H9 (cell line): Measurements from ENCODE around the gene HPDL. TPM values are rescaled to one million over a fixed set of nuclear protein-coding genes. Genes with fewer than 3 reads are reported as not detected.

Source experiments
- DNase-seq: peaks from one replicate; pipeline ENCODE4 v3.0.0-alpha.2; 2017
- H2AFZ ChIP-seq: one replicate; pipeline ENCODE4 v1.6.1; 2013; ENCODE audit warnings: mild to moderate bottlenecking, low read length, control low read depth, moderate library complexity
- H2AK5ac ChIP-seq: 2 replicates; pipeline ENCODE4 v1.6.1; 2013; ENCODE audit warnings: low read length, control low read depth, mixed read lengths; ENCODE audit not compliant: insufficient read length
- H2BK120ac ChIP-seq: one replicate; pipeline ENCODE4 v1.6.1; 2013; ENCODE audit warnings: low read depth, mild to moderate bottlenecking, low read length, control low read depth, inconsistent platforms; ENCODE audit not compliant: poor library complexity, severe bottlenecking
- H2BK12ac ChIP-seq: 2 replicates; pipeline ENCODE4 v1.6.1; 2013; ENCODE audit warnings: low read length, control low read depth, mixed read lengths, low read depth; ENCODE audit not compliant: insufficient read length
- H2BK15ac ChIP-seq: 2 replicates; pipeline ENCODE4 v1.6.1; 2013; ENCODE audit warnings: low read depth, low read length, control low read depth
- H2BK20ac ChIP-seq: one replicate; pipeline ENCODE4 v1.6.1; 2013; ENCODE audit warnings: low read depth, mild to moderate bottlenecking, low read length, control low read depth, inconsistent platforms; ENCODE audit not compliant: poor library complexity, severe bottlenecking
- H2BK5ac ChIP-seq: 2 replicates; pipeline ENCODE4 v1.6.1; 2013; ENCODE audit warnings: low read length, control low read depth, mixed read lengths; ENCODE audit not compliant: insufficient read length
- H3K14ac ChIP-seq: 2 replicates; pipeline ENCODE4 v1.6.1; 2013; ENCODE audit warnings: low read length, control low read depth; ENCODE audit not compliant: insufficient read depth
- H3K18ac ChIP-seq: 2 replicates; pipeline ENCODE4 v1.6.1; 2013; ENCODE audit warnings: low read depth, mild to moderate bottlenecking, mixed read lengths, low read length, control low read depth; ENCODE audit not compliant: insufficient read length
- H3K23ac ChIP-seq: 2 replicates; pipeline ENCODE4 v1.6.1; 2013; ENCODE audit warnings: low read length, control low read depth, mixed read lengths, low read depth; ENCODE audit not compliant: insufficient read length
- H3K23me2 ChIP-seq: 2 replicates; pipeline ENCODE4 v1.6.1; 2013; ENCODE audit warnings: low read depth, mild to moderate bottlenecking, mixed read lengths, low read length, control low read depth; ENCODE audit not compliant: insufficient read length, poor library complexity, severe bottlenecking
- H3K27ac ChIP-seq: 2 replicates; pipeline ENCODE4 v1.5.1; 2013; ENCODE audit warnings: low read length, control low read depth, mixed read lengths, low read depth; ENCODE audit not compliant: insufficient read length
- H3K27me3 ChIP-seq: 2 replicates; pipeline ENCODE4 v1.6.1; 2013; ENCODE audit warnings: low read length, control low read depth, inconsistent platforms; ENCODE audit not compliant: insufficient read depth
- H3K4ac ChIP-seq: 2 replicates; pipeline ENCODE4 v1.6.1; 2013; ENCODE audit warnings: low read depth, mild to moderate bottlenecking, control low read depth, inconsistent platforms, low read length, moderate library complexity
- H3K4me1 ChIP-seq: 2 replicates; pipeline ENCODE4 v1.6.1; 2013; ENCODE audit warnings: low read length, control low read depth, inconsistent platforms; ENCODE audit not compliant: insufficient read depth
- H3K4me2 ChIP-seq: 2 replicates; pipeline ENCODE4 v1.6.1; 2013; ENCODE audit warnings: low read length, control low read depth, mixed read lengths; ENCODE audit not compliant: insufficient read length, insufficient read depth
- H3K56ac ChIP-seq: 2 replicates; pipeline ENCODE4 v1.6.1; 2013; ENCODE audit warnings: low read depth, mild to moderate bottlenecking, mixed read lengths, low read length, control low read depth; ENCODE audit not compliant: insufficient read length
- H3K79me1 ChIP-seq: 2 replicates; pipeline ENCODE4 v1.6.1; 2013; ENCODE audit warnings: low read depth, mild to moderate bottlenecking, moderate library complexity, low read length, control low read depth, inconsistent platforms; ENCODE audit not compliant: insufficient read depth, poor library complexity, severe bottlenecking
- H3K79me2 ChIP-seq: 2 replicates; pipeline ENCODE4 v1.6.1; 2013; ENCODE audit warnings: low read length, control low read depth, inconsistent platforms; ENCODE audit not compliant: insufficient read depth
- H3K9ac ChIP-seq: 2 replicates; pipeline ENCODE4 v1.6.1; 2013; ENCODE audit warnings: low read length, control low read depth, mixed read lengths; ENCODE audit not compliant: insufficient read length; ENCODE audit errors: extremely low read depth
- H3K9me3 ChIP-seq: one replicate; pipeline ENCODE4 v1.6.1; 2013; ENCODE audit warnings: low read depth, low read length, inconsistent platforms; ENCODE audit not compliant: control insufficient read depth
- H3T11ph ChIP-seq: one replicate; pipeline ENCODE4 v1.6.1; 2013; ENCODE audit warnings: mild to moderate bottlenecking, low read length, control low read depth, inconsistent platforms
- H4K20me1 ChIP-seq: one replicate; pipeline ENCODE4 v1.6.1; 2013; ENCODE audit not compliant: control insufficient read depth, insufficient read length, insufficient read depth
- H4K5ac ChIP-seq: 2 replicates; pipeline ENCODE4 v1.6.1; 2013; ENCODE audit warnings: low read depth, mild to moderate bottlenecking, mixed read lengths, low read length, control low read depth; ENCODE audit not compliant: insufficient read length
- H4K8ac ChIP-seq: replicated peaks from 2 replicates; pipeline ENCODE4 v1.6.1; 2013; ENCODE audit warnings: low read length, control low read depth, mixed read lengths, low read depth; ENCODE audit not compliant: insufficient read length
- H4K91ac ChIP-seq: 2 replicates; pipeline ENCODE4 v1.6.1; 2013; ENCODE audit warnings: low read depth, mild to moderate bottlenecking, moderate library complexity, mixed read lengths, low read length, control low read depth; ENCODE audit not compliant: insufficient read length
- H3K27ac Mint-ChIP-seq, 3 experiments: 2 replicates in 2 of 3; 3 replicates in 1 of 3; pipeline ENCODE4 v1.8.0; 2020 to 2021; ENCODE audit warnings: mixed read lengths in 3 of 3, mild to moderate bottlenecking in 1 of 3, moderate library complexity in 1 of 3
- H3K27me3 Mint-ChIP-seq: 2 replicates; pipeline ENCODE4 v1.8.0; 2021; ENCODE audit warnings: low read depth, mild to moderate bottlenecking, moderate library complexity, mixed read lengths
- H3K36me3 Mint-ChIP-seq, 3 experiments: 2 replicates in 2 of 3; 3 replicates in 1 of 3; pipeline ENCODE4 v1.8.0; 2020 to 2021; ENCODE audit warnings: low read depth in 3 of 3, mixed read lengths in 3 of 3; ENCODE audit not compliant: insufficient read depth in 1 of 3
- H3K4me1 Mint-ChIP-seq, 2 experiments: 2 replicates each; pipeline ENCODE4 v1.8.0; 2020; ENCODE audit warnings: mixed read lengths in 2 of 2
- H3K4me3 Mint-ChIP-seq, 2 experiments: 2 replicates in 1 of 2; 3 replicates in 1 of 2; pipeline ENCODE4 v1.8.0; 2020 to 2021; ENCODE audit warnings: mild to moderate bottlenecking in 2 of 2, mixed read lengths in 2 of 2, moderate library complexity in 1 of 2
- H3K9me3 Mint-ChIP-seq, 2 experiments: 2 replicates in 1 of 2; 3 replicates in 1 of 2; pipeline ENCODE4 v1.8.0; 2020; ENCODE audit warnings: mild to moderate bottlenecking in 2 of 2, mixed read lengths in 2 of 2, moderate library complexity in 1 of 2
- CTCF ChIP-seq: fragments of 200-600 bp; sonication (generic); conservative IDR thresholded peaks from 3 replicates; pipeline ENCODE4 v1.8.0; 2021; ENCODE audit warnings: antibody characterized with exemption, mild to moderate bottlenecking
- WGBS: extraction: QIAGEN DNeasy Blood & Tissue Kit; methylation state at CpG from one replicate; pipeline ENCODE4 v1.1.7; 2013; ENCODE audit warnings: missing lambda C conversion rate, low lambda C conversion rate, mixed read lengths; ENCODE audit not compliant: insufficient read length; ENCODE audit errors: extremely low coverage; 5-methylcytosine and 5-hydroxymethylcytosine counted together
- total RNA-seq: library from RNA; stranded (reverse); gene quantifications from 2 replicates; pipeline ENCODE4 v1.2.1, GENCODE V29; 2021

The HPDL gene
- total RNA-seq, 1 experiment from 2014 or later: 10.6 TPM

DNA sequence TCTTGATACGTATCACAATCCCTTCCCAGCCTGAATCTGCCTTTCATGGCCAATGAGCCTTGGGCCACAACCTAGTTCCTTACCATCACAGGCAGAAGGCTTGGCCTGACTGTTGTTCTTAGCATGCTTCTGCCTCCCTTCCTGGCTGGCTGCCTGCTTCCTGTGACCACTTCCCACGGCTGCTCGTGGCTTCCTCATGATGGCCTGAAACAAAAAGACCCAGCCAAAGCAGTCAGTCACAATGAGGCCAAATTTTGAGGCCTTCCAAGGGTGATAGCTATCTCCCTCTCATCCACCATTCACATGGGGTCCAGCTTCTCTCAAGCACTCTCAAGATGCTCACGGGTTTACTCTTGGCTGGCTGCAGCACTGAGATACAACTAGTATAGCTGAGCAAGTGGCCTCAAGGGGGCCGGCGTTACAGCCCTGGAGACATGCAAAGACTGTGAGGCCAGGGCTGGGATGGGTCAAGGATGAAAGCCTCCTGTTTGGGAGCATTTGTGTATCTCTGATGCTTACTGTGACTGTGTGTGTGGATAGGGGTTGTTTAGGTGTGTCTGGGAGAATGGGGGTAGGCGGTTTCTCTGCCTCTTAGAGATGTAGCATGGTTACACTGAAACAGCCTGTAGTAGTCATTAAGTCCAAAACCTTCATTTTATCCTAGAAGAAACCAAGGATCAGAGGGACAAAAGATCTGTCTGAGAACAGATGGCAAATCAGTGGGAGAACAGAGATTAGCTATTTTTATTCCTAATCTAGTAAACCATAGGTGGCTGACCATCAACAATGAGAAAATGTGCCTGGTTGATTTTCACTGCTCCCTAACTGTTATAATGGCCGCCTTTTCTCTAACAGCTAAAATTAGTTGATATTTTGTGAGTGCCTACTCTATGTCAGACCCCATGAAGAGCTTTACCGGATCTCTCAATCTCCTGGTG is 7.9 kb downstream of the HPDL start:
- Histone ChIP-seq H4K20me1 (no peaks in the 10 kb centered on the region), H3K23ac (no peak overlapping the region), H3K56ac (no peak overlapping the region), H2BK120ac (no peak overlapping the region), H3K4me1 (peaks cover under 1% of the 10 kb centered on the region; the same call in 1 of the 2 replicates), H3K9ac (no peak overlapping the region), H4K8ac (no peak overlapping the region), H3T11ph (no peak overlapping the region), H4K5ac (no peak overlapping the region), H2BK15ac (no peak overlapping the region), H3K27me3 (no peaks in the 10 kb centered on the region), H2BK20ac (no peak overlapping the region), H3K9me3 (no peaks in the 10 kb centered on the region), H3K18ac (no peak overlapping the region), H4K91ac (no peak overlapping the region), H2BK12ac (no peak overlapping the region), H3K79me2 (no peaks in the 10 kb centered on the region), H3K14ac (no peak overlapping the region), H3K4ac (no peak overlapping the region), H3K23me2 (no peaks in the 10 kb centered on the region), H3K79me1 (no peaks in the 10 kb centered on the region), H2AK5ac (no peak overlapping the region), H2BK5ac (no peak overlapping the region), H2AFZ (no peak overlapping the region), H3K4me2 (no peak overlapping the region), H3K27ac (no peak overlapping the region)
- Mint-ChIP-seq H3K4me3 (no peak overlapping the region), H3K36me3 (peaks cover 32 to 62% (median 56%) of the 10 kb centered on the region in 3 experiments), H3K9me3 (0 out of 5 replicates have a peak, but pooled peaks cover 0 to 2% of the 10 kb centered on the region in 2 experiments), H3K27me3 (no peaks in the 10 kb centered on the region), H3K27ac (peak overlapping the region; percentile 49 to 84 (median 65); a peak in 4 of 7 replicates), H3K4me1 (peaks cover 19 to 34% of the 10 kb centered on the region in 2 experiments)
- peak; percentile 56 for DNase-seq
- peak; percentile 43; the same call in 2 of the 3 replicates for TF ChIP-seq CTCF
- no CpG with 5 or more reads among the region's 9 CpGs for WGBS
